K562 (cell line): Measurements from ENCODE around the gene PDE2A. TPM values are rescaled to one million over a fixed set of nuclear protein-coding genes. Genes with fewer than 3 reads are reported as not detected.

ENCODE experiments used
- ATAC-seq: fragments of 200-7000 bp; cut with Tn5 transposase; 3 replicates; pipeline ENCODE4 v1.9.1; 2020; ENCODE audit warnings: moderate library complexity
- BruUV-seq: library from RNA; stranded (reverse); fragments of 400-500 nt; replicated peaks from 2 replicates; lab custom pipeline; 2021; lab: Mats Ljungman, UMichigan
- CTCF ChIA-PET: fragments of 300-600 bp; formaldehyde crosslinking; extraction: SDS; loops from one replicate; lab custom pipeline; 2021; ENCODE audit warnings: low intra/inter-chr PET ratio; lab: Yijun Ruan, JAX
- POLR2A ChIA-PET: fragments of 300-600, 350-650 bp; sonication (Branson Sonifier 250); formaldehyde crosslinking; extraction: SDS; loops from one replicate; lab custom pipeline; 2021; ENCODE audit warnings: antibody characterized with exemption, inconsistent platforms; lab: Yijun Ruan, JAX
- DNase-seq, 4 experiments: peaks; one replicate each; pipeline versions ENCODE4 v3.0.0 to v3.0.0-alpha.2; 2011 to 2018; ENCODE audit warnings: low spot score in 3 of 4, mixed read lengths in 3 of 4; ENCODE audit errors: extremely low read depth in 1 of 4
- FAIRE-seq: peaks from 2 replicates; lab custom pipeline; 2011; peaks lifted over from hg19 to GRCh38; lab: Jason Lieb, UNC
- H2AFZ ChIP-seq: 2 replicates; pipeline ENCODE4 v1.6.0; 2011; ENCODE audit warnings: low read depth, low read length, control low read depth, inconsistent platforms
- H3K27ac ChIP-seq: fragments of 200-600 bp; 3 replicates; pipeline ENCODE4 v1.8.0; 2011; ENCODE audit warnings: low read depth, mild to moderate bottlenecking, control low read depth, inconsistent platforms, low read length, moderate library complexity, mixed read lengths; ENCODE audit errors: extremely low read depth
- H3K27me3 ChIP-seq, 2 experiments: fragments of 300-600 bp in 1 of 2; 2 replicates in 1 of 2; 3 replicates in 1 of 2; pipeline versions ENCODE4 v1.6.0 to v1.8.0; 2011; ENCODE audit warnings: inconsistent platforms in 2 of 2, low read length in 2 of 2, mild to moderate bottlenecking in 1 of 2, mixed read lengths in 1 of 2, moderate library complexity in 1 of 2; ENCODE audit not compliant: control insufficient read depth in 2 of 2, insufficient read depth in 2 of 2
- H3K36me3 ChIP-seq: fragments of 300-600 bp; 3 replicates; pipeline ENCODE4 v1.8.0; 2011; ENCODE audit warnings: mild to moderate bottlenecking, low read length, inconsistent platforms; ENCODE audit not compliant: control insufficient read depth, insufficient read depth
- H3K4me1 ChIP-seq, 2 experiments: fragments of 200-600 bp in 1 of 2; replicated peaks in 1 of 2; 2 replicates in 1 of 2; 3 replicates in 1 of 2; pipeline versions ENCODE4 v1.5.1 to v1.8.0; 2011; ENCODE audit warnings: inconsistent platforms in 2 of 2, low read length in 2 of 2, mild to moderate bottlenecking in 1 of 2, mixed read lengths in 1 of 2, moderate library complexity in 1 of 2; ENCODE audit not compliant: control insufficient read depth in 2 of 2, insufficient read depth in 2 of 2
- H3K4me2 ChIP-seq: 2 replicates; pipeline ENCODE4 v1.6.1; 2011; ENCODE audit warnings: low read length, control low read depth, inconsistent platforms, mixed read lengths; ENCODE audit not compliant: insufficient read depth
- H3K4me3 ChIP-seq: fragments of 200-600 bp; sonication (generic), shearing (Covaris generic); 2 replicates; pipeline ENCODE4 v1.5.1; 2016; ENCODE audit warnings: control low read depth, inconsistent platforms
- H3K79me2 ChIP-seq: fragments of 200-600 bp; 3 replicates; pipeline ENCODE4 v1.8.0; 2011; ENCODE audit warnings: low read length, inconsistent platforms; ENCODE audit not compliant: control insufficient read depth, insufficient read depth
- H3K9ac ChIP-seq, 2 experiments: 2 replicates each; pipeline versions ENCODE4 v1.6.0 to v1.6.1; 2011; ENCODE audit warnings: low read depth in 2 of 2, low read length in 2 of 2, control low read depth in 1 of 2, inconsistent platforms in 1 of 2, mild to moderate bottlenecking in 1 of 2, mixed read lengths in 1 of 2; ENCODE audit not compliant: insufficient read depth in 1 of 2
- H3K9me1 ChIP-seq: one replicate; pipeline ENCODE4 v1.6.0; 2011; ENCODE audit warnings: inconsistent platforms, mild to moderate bottlenecking, low read length, moderate library complexity; ENCODE audit not compliant: control insufficient read depth, insufficient read depth
- H3K9me3 ChIP-seq: replicated peaks from 2 replicates; pipeline ENCODE4 v1.5.1; 2011; ENCODE audit warnings: low read depth, low read length, inconsistent platforms; ENCODE audit not compliant: control insufficient read depth, insufficient read depth
- H4K20me1 ChIP-seq: replicated peaks from 2 replicates; pipeline ENCODE4 v1.6.1; 2011; ENCODE audit warnings: low read length, inconsistent platforms, mixed read lengths; ENCODE audit not compliant: control insufficient read depth, insufficient read depth
- HNRNPL ChIP-seq: fragments of 200-400 bp; formaldehyde crosslinking; IDR thresholded peaks from 2 replicates; pipeline ENCODE4 v1.6.1; 2017; ENCODE audit warnings: low read depth, mild to moderate bottlenecking, low read length
- HNRNPLL ChIP-seq: fragments of 200-400 bp; formaldehyde crosslinking; IDR thresholded peaks from 2 replicates; pipeline ENCODE4 v1.6.1; 2017; ENCODE audit warnings: low read length, low read depth, mild to moderate bottlenecking; ENCODE audit not compliant: poor library complexity, severe bottlenecking
- NFIX ChIP-seq: fragments of 250-450 bp; sonication (Bioruptor Pico); IDR thresholded peaks from 2 replicates; pipeline ENCODE4 v1.4.0; 2020; ENCODE audit warnings: low read depth, mild to moderate bottlenecking, moderate library complexity
- PBX2 ChIP-seq, 2 experiments: IDR thresholded peaks in 1 of 2; conservative IDR thresholded peaks in 1 of 2; 2 replicates each; pipeline ENCODE4 v1.6.1; 2016; ENCODE audit warnings: low read depth in 2 of 2, mild to moderate bottlenecking in 1 of 2, missing compliant biosample characterization in 1 of 2, missing genetic modification characterization in 1 of 2, moderate library complexity in 1 of 2
- RBM34 ChIP-seq: fragments of 200-400 bp; formaldehyde crosslinking; IDR thresholded peaks from 2 replicates; pipeline ENCODE4 v1.6.1; 2018; ENCODE audit warnings: low read length, borderline replicate concordance; ENCODE audit not compliant: insufficient read depth
- SNRNP70 ChIP-seq: fragments of 200-400 bp; formaldehyde crosslinking; optimal IDR thresholded peaks from 2 replicates; pipeline ENCODE3; 2017; ENCODE audit warnings: low read depth, low read length
- THRB ChIP-seq: fragments of 450-650 bp; formaldehyde crosslinking; conservative IDR thresholded peaks from 2 replicates; pipeline ENCODE4 v1.4.0; 2022; ENCODE audit warnings: mild to moderate bottlenecking, missing genetic modification characterization
- ZBTB1 ChIP-seq: sonication (generic); formaldehyde crosslinking; IDR thresholded peaks from 2 replicates; pipeline ENCODE4 v1.8.1; 2023; ENCODE audit warnings: missing genetic modification reagents, low read depth, mild to moderate bottlenecking, borderline replicate concordance
- ZMIZ1 ChIP-seq, 2 experiments: fragments of 150-350 bp in 1 of 2; IDR thresholded peaks; 2 replicates each; pipeline ENCODE4 v1.6.1; 2012 to 2016; ENCODE audit warnings: low read depth in 2 of 2, low read length in 2 of 2, mild to moderate bottlenecking in 1 of 2, moderate library complexity in 1 of 2
- ZNF445 ChIP-seq: fragments of 250-450 bp; sonication (Bioruptor Pico); IDR thresholded peaks from 2 replicates; pipeline ENCODE4 v1.4.0; 2020; ENCODE audit warnings: low read depth, mild to moderate bottlenecking, moderate library complexity
- WGBS: fragments of 100-300 bp; shearing (Covaris generic); methylation state at CpG from one replicate; pipeline ENCODE4 v1.1.6; 2016; ENCODE audit warnings: low coverage, mixed read lengths; ENCODE audit not compliant: insufficient coverage; ENCODE audit errors: missing lambda C conversion rate; 5-methylcytosine and 5-hydroxymethylcytosine counted together
- in situ Hi-C: fragments of 300-500 bp; cut with MboI; formaldehyde crosslinking; loops from 4 replicates; pipeline ENCODE4 v1.15.0; 2018; ENCODE audit warnings: inconsistent platforms, mixed read lengths
- intact Hi-C: fragments of 100-400 bp; cut with micrococcal nuclease; formaldehyde crosslinking; loops from 2 replicates; pipeline ENCODE4 v1.14.2; 2022
- polyA plus RNA-seq, 8 experiments: library from polyadenylated mRNA; depleted of rRNA in 4 of 8; stranded (reverse) in 5 of 8; unstranded in 3 of 8; fragments of >200 nt; fragmentation: Nextera tagmentation in 2 of 8; fragmentation: Illumina TruSeq in 1 of 8; extraction: Ambion mirVana in 2 of 8; extraction: Trizol in 1 of 8; gene quantifications; 2 replicates each; pipeline versions ENCODE4 v1.2.1 to v1.2.3, GENCODE V29; 2011 to 2014; ENCODE audit warnings: inconsistent platforms in 1 of 8, missing spikeins in 1 of 8
- total RNA-seq, 7 experiments: library from RNA; depleted of rRNA in 6 of 7; stranded (reverse); fragments of >200 nt in 6 of 7; fragmentation: Illumina TruSeq in 2 of 7; extraction: Trizol in 2 of 7; gene quantifications; 2 replicates each; pipeline versions ENCODE4 v1.2.1 to v1.2.3, GENCODE V29; 2011 to 2021; ENCODE audit warnings: low replicate concordance in 1 of 7
- TF ChIP-seq, protein P1 (sequence below): fragments of 250-450 bp; sonication (Bioruptor Pico); IDR thresholded peaks from 2 replicates; pipeline ENCODE4 v1.5.0; 2021; ENCODE audit warnings: mild to moderate bottlenecking, borderline replicate concordance

Gene PDE2A
- total and polyA plus RNA-seq, 9 of the 15 experiments (the other 6 are each of a cell fraction or from before 2014, with no cell fraction given), result 0.07 to 15.2 (median 1.6) TPM; not detected in 1

- H3K4me2 ChIP-seq, result no peak overlapping the region
- no peak for FAIRE-seq
- 2% methylated on average over 4 of the region's 10 CpGs for WGBS
- no peak for TF ChIP-seq HNRNPL
- TF ChIP-seq, protein P1, sequence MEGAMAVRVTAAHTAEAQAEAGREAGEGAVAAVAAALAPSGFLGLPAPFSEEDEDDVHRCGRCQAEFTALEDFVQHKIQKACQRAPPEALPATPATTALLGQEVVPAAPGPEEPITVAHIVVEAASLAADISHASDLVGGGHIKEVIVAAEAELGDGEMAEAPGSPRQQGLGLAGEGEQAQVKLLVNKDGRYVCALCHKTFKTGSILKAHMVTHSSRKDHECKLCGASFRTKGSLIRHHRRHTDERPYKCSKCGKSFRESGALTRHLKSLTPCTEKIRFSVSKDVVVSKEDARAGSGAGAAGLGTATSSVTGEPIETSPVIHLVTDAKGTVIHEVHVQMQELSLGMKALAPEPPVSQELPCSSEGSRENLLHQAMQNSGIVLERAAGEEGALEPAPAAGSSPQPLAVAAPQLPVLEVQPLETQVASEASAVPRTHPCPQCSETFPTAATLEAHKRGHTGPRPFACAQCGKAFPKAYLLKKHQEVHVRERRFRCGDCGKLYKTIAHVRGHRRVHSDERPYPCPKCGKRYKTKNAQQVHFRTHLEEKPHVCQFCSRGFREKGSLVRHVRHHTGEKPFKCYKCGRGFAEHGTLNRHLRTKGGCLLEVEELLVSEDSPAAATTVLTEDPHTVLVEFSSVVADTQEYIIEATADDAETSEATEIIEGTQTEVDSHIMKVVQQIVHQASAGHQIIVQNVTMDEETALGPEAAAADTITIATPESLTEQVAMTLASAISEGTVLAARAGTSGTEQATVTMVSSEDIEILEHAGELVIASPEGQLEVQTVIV (CRISPR knock-in tag), result no peak
- TF ChIP-seq SNRNP70, result no peak
- no peak for TF ChIP-seq NFIX
- TF ChIP-seq THRB (CRISPR knock-in tag), result no peak
- TF ChIP-seq HNRNPLL, result no peak
- TF ChIP-seq ZBTB1 (CRISPR knock-in tag), result no peak
- TF ChIP-seq PBX2 (CRISPR knock-in tag; IDR thresholded peaks at IDR 0.05; ENCODE audit: low read depth), result no peak
- no peak for TF ChIP-seq PBX2 (tag; conservative IDR thresholded peaks at IDR 0.05; ENCODE audit: low read depth)
- TF ChIP-seq ZNF445, result no peak
- TF ChIP-seq RBM34, result no peak
- no peak for TF ChIP-seq ZMIZ1 (IDR thresholded peaks at IDR 0.05; ENCODE audit: low read depth in 2 of 2, low read length in 2 of 2)
These were observed 60.8 kb downstream of the PDE2A start for GRCh38 chr11:72613450-72613849.

More at GRCh38 chr11:72613450-72613849, 60.8 kb downstream of the PDE2A start:
- Histone ChIP-seq H3K79me2 (no peaks in the 10 kb centered on the region), H3K4me3 (no peak overlapping the region), H3K27me3 (peaks cover 3 to 54% of the 10 kb centered on the region in 2 experiments; a peak in 3 of 5 replicates), H3K36me3 (no peaks in the 10 kb centered on the region), H3K9me1 (no peaks in the 10 kb centered on the region), H3K4me1 (peaks cover 0 to 13% of the 10 kb centered on the region in 2 experiments; a peak in 3 of 5 replicates), H2AFZ (no peak overlapping the region), H3K27ac (no peak overlapping the region), H3K9me3 (no peaks in the 10 kb centered on the region), H4K20me1 (peaks cover 22% of the 10 kb centered on the region), H3K9ac (no peak overlapping the region)
- ChIA-PET POLR2A (no interaction called here), CTCF (no interaction called here)
- no peak for DNase-seq
- in situ Hi-C loops (no loop called here), intact Hi-C loops (no loop called here)
- BruUV-seq, result no TSS peak
- ATAC-seq, result no peak
